Thoracic aorta (tissue), 2 donors: Measurements from ENCODE around the gene NWD2. TPM values are rescaled to one million over a fixed set of nuclear protein-coding genes. Genes with fewer than 3 reads are reported as not detected.

Source experiments
- ATAC-seq: fragments of 150-250 bp; one replicate; pipeline ENCODE4 v1.8.0; 2017; ENCODE audit warnings: low read depth; ENCODE audit not compliant: insufficient number of reproducible peaks, low FRiP score
- DNase-seq: peaks from one replicate; pipeline ENCODE4 v3.0.0-alpha.2; 2020; ENCODE audit warnings: low spot score
- H3K27ac ChIP-seq, 2 donors: fragments of 200-600 bp; sonication (generic); 1 replicate in 1 of 2; 2 replicates in 1 of 2; pipeline ENCODE4 v1.5.1; 2016; ENCODE audit warnings: mild to moderate bottlenecking in 2 of 2, moderate library complexity in 2 of 2
- H3K27me3 ChIP-seq: fragments of 200-600 bp; sonication (generic); replicated peaks from 2 replicates; pipeline ENCODE4 v1.6.0; 2016; ENCODE audit warnings: mild to moderate bottlenecking; ENCODE audit not compliant: insufficient read depth
- H3K36me3 ChIP-seq: fragments of 200-600 bp; sonication (generic); one replicate; pipeline ENCODE4 v1.5.1; 2016
- H3K4me1 ChIP-seq, 2 donors: fragments of 200-600 bp; sonication (generic); 1 replicate in 1 of 2; 2 replicates in 1 of 2; pipeline versions ENCODE4 v1.5.1 to v1.6.0; 2016; ENCODE audit warnings: low read depth in 2 of 2, mild to moderate bottlenecking in 1 of 2; ENCODE audit not compliant: control insufficient read depth in 1 of 2
- H3K4me3 ChIP-seq: fragments of 200-600 bp; sonication (generic); 2 replicates; pipeline ENCODE4 v1.5.1; 2016; ENCODE audit warnings: mild to moderate bottlenecking
- H3K9me3 ChIP-seq: fragments of 200-600 bp; sonication (generic); 2 replicates; pipeline ENCODE4 v1.5.1; 2016
- CTCF ChIP-seq: fragments of 200-600 bp; sonication (generic); IDR thresholded peaks from one replicate; pipeline ENCODE4 v1.5.1; 2019; ENCODE audit warnings: antibody characterized with exemption
- total RNA-seq, 2 donors: library from RNA; depleted of rRNA; stranded (reverse); fragments of >200 nt; gene quantifications; one replicate each; pipeline versions ENCODE4 v1.1.0 to v1.2.3, GENCODE V29; 2016

Gene NWD2
- total RNA-seq, 2 donors from 2014 or later, result not detected

- H3K27me3 ChIP-seq, result no peaks in the 10 kb centered on the region
- ATAC-seq (no peak), DNase-seq (no peak)
- H3K4me3 ChIP-seq, result no peak overlapping the region
- no peak overlapping the region for H3K27ac ChIP-seq
- H3K4me1 ChIP-seq, result no peaks in the 10 kb centered on the region
- TF ChIP-seq CTCF, result no peak
- H3K36me3 ChIP-seq, result no peaks in the 10 kb centered on the region
- no peaks in the 10 kb centered on the region for H3K9me3 ChIP-seq
Measured at GRCh38 chr4:37415845-37416369, 171.4 kb downstream of the NWD2 start.

GRCh38 chr4:37421614-37422013, 177.1 kb downstream of the NWD2 start:
- ATAC-seq, result no peak
- H3K27me3 ChIP-seq, result no peaks in the 10 kb centered on the region
- H3K27ac ChIP-seq, result no peak overlapping the region
- no peaks in the 10 kb centered on the region for H3K36me3 ChIP-seq
- H3K9me3 ChIP-seq, result no peaks in the 10 kb centered on the region
- no peak for DNase-seq
- H3K4me3 ChIP-seq, result no peak overlapping the region
- TF ChIP-seq CTCF, result no peak
- no peaks in the 10 kb centered on the region for H3K4me1 ChIP-seq

GRCh38 chr4:37422102-37422501, 177.6 kb downstream of the NWD2 start:
- Histone ChIP-seq H3K4me3 (no peak overlapping the region), H3K27me3 (no peaks in the 10 kb centered on the region), H3K36me3 (no peaks in the 10 kb centered on the region), H3K27ac (no peak overlapping the region), H3K4me1 (no peaks in the 10 kb centered on the region), H3K9me3 (no peaks in the 10 kb centered on the region)
- ATAC-seq, result no peak
- no peak for DNase-seq
- no peak for TF ChIP-seq CTCF

GRCh38 chr4:37422638-37423037, 178.1 kb downstream of the NWD2 start:
- DNase-seq (no peak), ATAC-seq (no peak)
- no peak for TF ChIP-seq CTCF

GRCh38 chr4:37423310-37423709, 178.8 kb downstream of the NWD2 start:
- DNase-seq (no peak), ATAC-seq (no peak)
- no peaks in the 10 kb centered on the region for H3K27me3 ChIP-seq
- H3K4me3 ChIP-seq, result no peak overlapping the region
- TF ChIP-seq CTCF, result no peak
- H3K4me1 ChIP-seq, result no peaks in the 10 kb centered on the region
- H3K27ac ChIP-seq, result no peak overlapping the region
- H3K9me3 ChIP-seq, result no peaks in the 10 kb centered on the region
- no peaks in the 10 kb centered on the region for H3K36me3 ChIP-seq

More at GRCh38 chr4:37422638-37423037, 178.1 kb downstream of the NWD2 start:
- Histone ChIP-seq H3K4me3 (no peak overlapping the region), H3K36me3 (no peaks in the 10 kb centered on the region), H3K27ac (no peak overlapping the region), H3K9me3 (no peaks in the 10 kb centered on the region), H3K27me3 (no peaks in the 10 kb centered on the region), H3K4me1 (no peaks in the 10 kb centered on the region)
